Endothelial cell of umbilical vein (primary cell): ENCODE measurements around the gene SLC39A11. TPM values are rescaled to one million over a fixed set of nuclear protein-coding genes. Genes with fewer than 3 reads are reported as not detected.

ENCODE experiments used
- BruUV-seq: library from RNA; stranded (reverse); fragments of 400-500 nt; replicated peaks from 2 replicates; lab custom pipeline; 2021; lab: Mats Ljungman, UMichigan
- CTCF ChIA-PET: fragments of 300-600, 350-600 bp; sonication (Branson Sonifier 250); formaldehyde crosslinking; loops from one replicate; lab custom pipeline; 2021; ENCODE audit warnings: antibody characterized with exemption, inconsistent platforms; lab: Charles Lee
- POLR2A ChIA-PET: fragments of 300-600, 350-600 bp; sonication (Branson Sonifier 250); formaldehyde crosslinking; loops from one replicate; lab custom pipeline; 2021; ENCODE audit warnings: antibody characterized with exemption, inconsistent platforms; lab: Charles Lee
- DNase-seq: peaks from one replicate; pipeline ENCODE4 v3.0.0-alpha.2; 2011; ENCODE audit warnings: low read depth, low spot score
- FAIRE-seq: peaks from 2 replicates; lab custom pipeline; 2011; peaks lifted over from hg19 to GRCh38; lab: Jason Lieb, UNC
- H2AFZ ChIP-seq: 2 replicates; pipeline ENCODE4 v1.6.0; 2012; ENCODE audit warnings: low read depth, low read length, control low read depth, inconsistent platforms
- H3K27ac ChIP-seq: 2 replicates; pipeline ENCODE4 v1.5.1; 2011; ENCODE audit warnings: low read depth, mild to moderate bottlenecking, control low read depth, low read length, moderate library complexity; ENCODE audit not compliant: insufficient read depth
- H3K27me3 ChIP-seq, 2 experiments: 2 replicates each; pipeline versions ENCODE4 v1.6.0 to v1.6.1; 2011; ENCODE audit warnings: low read length in 2 of 2, mixed read lengths in 1 of 2; ENCODE audit not compliant: control insufficient read depth in 2 of 2, insufficient read depth in 2 of 2
- H3K36me3 ChIP-seq, 2 experiments: 2 replicates in 1 of 2; 3 replicates in 1 of 2; pipeline ENCODE4 v1.5.1; 2011; ENCODE audit warnings: low read length in 2 of 2, mild to moderate bottlenecking in 1 of 2, moderate library complexity in 1 of 2; ENCODE audit not compliant: control insufficient read depth in 2 of 2, insufficient read depth in 2 of 2; ENCODE audit errors: extremely low read depth in 1 of 2
- H3K4me1 ChIP-seq: 3 replicates; pipeline ENCODE4 v1.5.1; 2011; ENCODE audit warnings: mild to moderate bottlenecking, low read length; ENCODE audit not compliant: control insufficient read depth, insufficient read depth; ENCODE audit errors: extremely low read depth
- H3K4me2 ChIP-seq: 2 replicates; pipeline ENCODE4 v1.6.1; 2011; ENCODE audit warnings: low read length, control low read depth, mixed read lengths; ENCODE audit not compliant: insufficient read depth
- H3K4me3 ChIP-seq, 3 experiments: fragments of 200-600 bp in 1 of 3; sonication (generic), shearing (Covaris generic) in 1 of 3; replicated peaks in 1 of 3; 2 replicates each; pipeline ENCODE4 v1.5.1; 2011 to 2016; ENCODE audit warnings: control low read depth in 3 of 3, low read length in 3 of 3, mild to moderate bottlenecking in 2 of 3, inconsistent platforms in 1 of 3, low read depth in 1 of 3, moderate library complexity in 1 of 3; ENCODE audit not compliant: insufficient read depth in 1 of 3
- H3K79me2 ChIP-seq: 2 replicates; pipeline ENCODE4 v1.6.0; 2012; ENCODE audit warnings: low read length, inconsistent platforms; ENCODE audit not compliant: control insufficient read depth, insufficient read depth
- H3K9ac ChIP-seq: replicated peaks from 2 replicates; pipeline ENCODE3; 2011; ENCODE audit warnings: low read length, control low read depth; ENCODE audit not compliant: insufficient read depth; ENCODE audit errors: extremely low read depth
- H3K9me1 ChIP-seq: replicated peaks from 3 replicates; pipeline ENCODE4 v1.6.0; 2011; ENCODE audit warnings: mild to moderate bottlenecking, low read length; ENCODE audit not compliant: control insufficient read depth, insufficient read depth; ENCODE audit errors: extremely low read depth
- H3K9me3 ChIP-seq: replicated peaks from 2 replicates; pipeline ENCODE4 v1.5.1; 2012; ENCODE audit warnings: low read length, inconsistent platforms; ENCODE audit not compliant: control insufficient read depth, insufficient read depth
- H4K20me1 ChIP-seq: replicated peaks from 2 replicates; pipeline ENCODE3; 2011; ENCODE audit warnings: mild to moderate bottlenecking, low read length; ENCODE audit not compliant: control insufficient read depth, insufficient read depth; ENCODE audit errors: extremely low read depth
- FOS ChIP-seq: IDR thresholded peaks from 2 replicates; pipeline ENCODE4 v1.6.1; 2011; ENCODE audit warnings: mild to moderate bottlenecking, low read length, moderate library complexity, borderline replicate concordance; ENCODE audit not compliant: insufficient read depth
- GATA2 ChIP-seq: IDR thresholded peaks from 2 replicates; pipeline ENCODE4 v1.7.0; 2011; ENCODE audit warnings: low read depth, mild to moderate bottlenecking, moderate library complexity, mixed read lengths, low read length; ENCODE audit not compliant: insufficient read length, insufficient read depth
- MAX ChIP-seq: IDR thresholded peaks from 2 replicates; pipeline ENCODE4 v1.6.1; 2011; ENCODE audit not compliant: insufficient read depth, insufficient read length
- POLR2A ChIP-seq: IDR thresholded peaks from 2 replicates; pipeline ENCODE4 v1.6.1; 2012; ENCODE audit warnings: low read depth, mild to moderate bottlenecking, control low read depth, low read length
- dilution Hi-C: fragments of 300-500 bp; cut with MboI; formaldehyde crosslinking; loops from one replicate; pipeline ENCODE4 v1.15.0; 2019; ENCODE audit warnings: low sequenced_read_pairs; ENCODE audit not compliant: extremely low pct_ligation_motif_present
- intact Hi-C: fragments of 100-400 bp; cut with micrococcal nuclease; formaldehyde crosslinking; loops from one replicate; pipeline ENCODE4 v1.10.0; 2022
- polyA plus RNA-seq, 4 experiments: library from polyadenylated mRNA; depleted of rRNA in 3 of 4; stranded (reverse) in 3 of 4; unstranded in 1 of 4; fragments of >200 nt; gene quantifications; 2 replicates each; pipeline versions ENCODE4 v1.2.1 to v1.2.3, GENCODE V29; 2011 to 2012; ENCODE audit warnings: missing spikeins in 1 of 4
- total RNA-seq: library from RNA; stranded (reverse); gene quantifications from 2 replicates; pipeline ENCODE4 v1.2.3, GENCODE V29; 2021
- TF ChIP-seq, protein P1 (sequence below), 2 donors: IDR thresholded peaks; 1 replicate in 1 of 2; 2 replicates in 1 of 2; pipeline ENCODE4 v1.5.1; 2011; ENCODE audit warnings: low read length in 2 of 2, mild to moderate bottlenecking in 2 of 2, moderate library complexity in 2 of 2, control low read depth in 1 of 2, inconsistent platforms in 1 of 2, low read depth in 1 of 2; ENCODE audit not compliant: insufficient read depth in 1 of 2; ENCODE audit errors: extremely low read depth in 1 of 2

The SLC39A11 gene
- total and polyA plus RNA-seq, 2 donors (not counting 3 experiments of a cell fraction or from before 2014, with no cell fraction given): 8.1 to 11.9 TPM

GRCh38 chr17:72734613-72735012 is 357.9 kb downstream of the SLC39A11 start:
- no peak for FAIRE-seq
- no TSS peak for BruUV-seq
- POLR2A ChIA-PET: no interaction called here

More at GRCh38 chr17:72734613-72735012, 357.9 kb downstream of the SLC39A11 start:
- TF ChIP-seq, protein P1, sequence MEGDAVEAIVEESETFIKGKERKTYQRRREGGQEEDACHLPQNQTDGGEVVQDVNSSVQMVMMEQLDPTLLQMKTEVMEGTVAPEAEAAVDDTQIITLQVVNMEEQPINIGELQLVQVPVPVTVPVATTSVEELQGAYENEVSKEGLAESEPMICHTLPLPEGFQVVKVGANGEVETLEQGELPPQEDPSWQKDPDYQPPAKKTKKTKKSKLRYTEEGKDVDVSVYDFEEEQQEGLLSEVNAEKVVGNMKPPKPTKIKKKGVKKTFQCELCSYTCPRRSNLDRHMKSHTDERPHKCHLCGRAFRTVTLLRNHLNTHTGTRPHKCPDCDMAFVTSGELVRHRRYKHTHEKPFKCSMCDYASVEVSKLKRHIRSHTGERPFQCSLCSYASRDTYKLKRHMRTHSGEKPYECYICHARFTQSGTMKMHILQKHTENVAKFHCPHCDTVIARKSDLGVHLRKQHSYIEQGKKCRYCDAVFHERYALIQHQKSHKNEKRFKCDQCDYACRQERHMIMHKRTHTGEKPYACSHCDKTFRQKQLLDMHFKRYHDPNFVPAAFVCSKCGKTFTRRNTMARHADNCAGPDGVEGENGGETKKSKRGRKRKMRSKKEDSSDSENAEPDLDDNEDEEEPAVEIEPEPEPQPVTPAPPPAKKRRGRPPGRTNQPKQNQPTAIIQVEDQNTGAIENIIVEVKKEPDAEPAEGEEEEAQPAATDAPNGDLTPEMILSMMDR (IDR thresholded peaks at IDR 0.05; ENCODE audit: extremely low read depth in 1 of 2, insufficient read depth in 1 of 2, low read depth in 1 of 2, low read length in 2 of 2): no peak
- TF ChIP-seq FOS (no peak), MAX (no peak), POLR2A (no peak), GATA2 (no peak)
- dilution Hi-C loops (no loop called here), intact Hi-C loops (no loop called here)
- Histone ChIP-seq H4K20me1 (no peaks in the 10 kb centered on the region), H3K9ac (no peak overlapping the region), H3K4me2 (no peak overlapping the region), H3K4me3 (no peak overlapping the region), H3K36me3 (no peaks in the 10 kb centered on the region), H3K9me1 (no peaks in the 10 kb centered on the region), H3K79me2 (no peaks in the 10 kb centered on the region), H3K27me3 (no peaks in the 10 kb centered on the region), H3K4me1 (no peaks in the 10 kb centered on the region), H2AFZ (no peak overlapping the region), H3K9me3 (no peaks in the 10 kb centered on the region), H3K27ac (no peak overlapping the region)
- CTCF ChIA-PET: interaction anchor here (2.5 kb wide), 1 partner anchor 8 kb away, joined by 8 read pairs; no protein-coding TSS in a partner anchor
- no peak for DNase-seq
